ENCODE measurements around the gene MMP25.

The MMP25 gene

DNA sequence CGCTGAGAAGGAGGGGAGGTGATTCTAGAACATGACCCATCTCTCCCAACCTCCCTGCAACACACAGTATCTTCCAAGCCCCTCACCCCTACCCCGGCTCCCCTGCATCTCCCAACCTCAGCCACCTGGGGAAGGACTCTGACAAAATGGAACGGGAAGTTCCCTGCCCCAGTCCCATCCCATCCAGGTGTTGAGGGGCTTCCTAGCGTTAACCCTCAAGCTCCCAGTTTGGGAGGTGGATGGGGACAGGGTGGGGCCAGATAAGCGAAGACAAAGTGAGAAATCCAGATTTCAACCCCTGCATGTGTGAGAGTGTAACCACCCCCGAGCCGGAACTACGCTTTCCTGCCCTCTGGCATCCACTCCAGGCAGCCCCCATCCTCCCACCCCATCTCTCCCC is 50.9 kb downstream of the MMP25 start:
- no peak for DNase-seq

GRCh38 chr16:3098459-3099394 is 52.4 kb downstream of the MMP25 start, which contains the start of gene ZSCAN10:
Gene ZSCAN10, minus strand, starts transcription at chr16:3099294. Its CDS starts 6,357 bp downstream, at chr16:3092937.
- DNase-seq: no peak

DNA sequence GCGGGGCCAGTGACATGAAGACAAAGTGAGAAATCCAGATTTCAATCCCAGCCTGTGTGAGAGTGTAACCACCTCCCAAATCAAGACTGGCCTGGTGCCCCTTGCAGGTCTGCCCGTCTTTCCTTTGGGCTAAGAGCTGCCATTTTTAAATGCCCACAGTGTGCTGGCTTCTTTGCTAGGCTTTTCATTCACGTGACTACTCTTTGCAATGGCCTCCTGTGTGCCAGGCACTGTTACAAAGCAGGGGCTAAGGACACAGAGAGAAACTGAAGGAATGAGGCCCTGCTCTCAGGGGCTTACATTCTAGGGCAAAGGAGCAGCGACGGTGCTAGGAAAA is 53.0 kb downstream of the MMP25 start:
- no peak for DNase-seq

- DNase-seq: no peak
Observed at GRCh38 chr16:3099732-3100499, 53.6 kb downstream of the MMP25 start.

DNA sequence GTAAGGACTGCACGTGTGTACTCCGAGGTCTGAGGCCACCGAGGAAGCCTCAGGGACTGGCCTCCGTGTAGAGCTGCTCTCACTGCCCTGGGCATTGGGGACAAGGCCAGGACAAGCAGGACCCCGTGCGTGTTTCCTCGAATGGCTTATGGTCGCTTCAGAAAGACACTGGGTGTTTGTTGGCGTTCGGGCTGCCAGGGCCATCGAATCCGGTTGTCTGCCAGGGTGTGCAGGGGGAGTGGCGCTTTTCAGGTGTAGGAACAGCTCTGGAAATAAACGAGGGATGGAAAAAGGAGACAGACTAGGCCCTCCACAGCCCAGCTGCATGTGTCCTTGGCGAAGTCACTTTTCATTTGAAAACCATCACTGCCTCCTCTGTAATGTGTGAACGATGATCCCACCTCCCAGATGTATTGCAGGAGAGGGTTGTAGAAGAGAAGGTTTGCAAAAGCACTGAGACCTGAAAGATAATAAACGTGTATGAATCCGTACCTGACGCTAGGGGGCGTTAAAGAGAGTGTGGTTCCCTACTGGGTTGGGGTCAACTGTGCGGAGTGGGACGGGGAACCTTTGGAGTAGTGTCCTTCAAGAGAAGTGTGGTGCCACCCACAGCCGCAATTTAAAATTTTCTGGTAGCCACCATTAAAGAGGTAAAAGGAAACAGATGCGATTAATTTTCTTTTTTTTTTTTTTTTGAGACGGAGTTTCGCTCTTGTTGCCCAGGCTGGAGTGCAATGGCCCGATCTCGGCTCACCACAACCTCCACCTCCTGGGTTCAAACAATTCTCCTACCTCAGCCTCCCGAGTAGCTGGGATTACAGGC is 54.9 kb downstream of the MMP25 start:
- DNase-seq: no peak

DNA sequence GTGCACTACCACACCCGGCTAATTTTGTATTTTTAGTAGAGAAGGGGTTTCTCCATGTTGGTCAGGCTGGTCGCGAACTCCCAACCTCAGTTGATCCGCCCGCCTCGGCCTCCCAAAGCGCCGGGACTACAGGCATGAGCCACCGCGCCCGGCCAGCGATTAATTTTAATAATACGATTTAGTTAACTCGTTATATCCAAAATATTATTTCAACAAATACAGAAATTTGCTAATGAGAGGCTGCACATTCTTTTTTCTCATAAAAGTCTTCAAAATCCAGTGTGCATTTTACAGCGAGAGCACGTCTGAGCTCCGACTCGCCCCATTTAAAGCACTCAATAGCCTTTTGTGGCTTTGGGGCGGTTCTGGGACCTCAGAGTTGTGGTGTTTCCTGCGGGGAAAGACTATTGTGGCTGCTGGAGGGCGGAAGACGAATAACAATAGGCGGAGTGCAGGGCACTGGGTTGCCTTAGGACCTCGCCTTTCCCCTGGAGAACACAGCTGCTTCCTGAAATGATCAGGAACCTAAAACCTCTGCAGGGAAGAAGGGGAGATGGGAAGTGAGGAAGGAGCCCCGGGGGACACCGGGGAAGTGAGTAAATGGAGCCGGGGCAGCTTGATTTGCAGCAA is 55.6 kb downstream of the MMP25 start:
- DNase-seq: no peak

DNA sequence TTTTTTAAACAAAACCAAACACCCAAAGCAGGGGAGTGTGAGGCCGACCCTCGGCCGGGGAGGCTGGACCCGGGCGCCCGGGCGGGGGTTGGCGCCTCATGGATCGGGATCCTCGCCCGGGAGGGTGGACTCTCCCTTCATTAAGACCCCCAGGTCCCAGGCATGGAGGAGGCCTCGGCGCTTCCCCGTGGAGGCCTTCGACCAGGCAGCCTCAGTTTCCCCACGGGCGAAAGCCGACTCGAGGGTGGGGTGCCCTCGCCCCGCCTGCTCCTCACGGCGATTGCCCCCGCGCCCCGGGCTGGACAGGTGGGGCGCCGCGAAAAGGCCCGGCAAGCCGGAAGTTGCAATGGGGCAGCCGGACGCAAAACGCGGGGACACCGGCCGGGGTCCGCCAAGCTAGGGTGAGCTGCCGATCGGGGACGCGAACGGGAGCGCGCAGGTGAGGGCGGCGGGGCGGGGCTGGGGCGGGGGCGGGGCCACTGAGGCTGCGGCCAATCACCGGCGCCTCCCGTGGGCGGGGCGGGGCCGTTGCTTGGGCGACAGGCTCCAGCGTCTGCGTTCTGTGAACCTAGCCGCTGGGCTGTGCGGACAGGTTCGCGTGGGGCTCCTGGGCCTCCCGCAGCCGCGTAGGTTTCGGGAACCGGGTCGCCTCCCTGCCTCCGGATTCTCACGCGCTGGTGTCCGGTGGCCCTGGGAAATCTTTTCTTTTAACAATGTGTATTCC is 60.0 kb downstream of the MMP25 start:
- peak; percentile 65 to 84 for DNase-seq

Measured in cerebellar nuclear complex (tissue), 1 donor.